ENCODE results near the gene SRPK3.

The SRPK3 gene, protein sequence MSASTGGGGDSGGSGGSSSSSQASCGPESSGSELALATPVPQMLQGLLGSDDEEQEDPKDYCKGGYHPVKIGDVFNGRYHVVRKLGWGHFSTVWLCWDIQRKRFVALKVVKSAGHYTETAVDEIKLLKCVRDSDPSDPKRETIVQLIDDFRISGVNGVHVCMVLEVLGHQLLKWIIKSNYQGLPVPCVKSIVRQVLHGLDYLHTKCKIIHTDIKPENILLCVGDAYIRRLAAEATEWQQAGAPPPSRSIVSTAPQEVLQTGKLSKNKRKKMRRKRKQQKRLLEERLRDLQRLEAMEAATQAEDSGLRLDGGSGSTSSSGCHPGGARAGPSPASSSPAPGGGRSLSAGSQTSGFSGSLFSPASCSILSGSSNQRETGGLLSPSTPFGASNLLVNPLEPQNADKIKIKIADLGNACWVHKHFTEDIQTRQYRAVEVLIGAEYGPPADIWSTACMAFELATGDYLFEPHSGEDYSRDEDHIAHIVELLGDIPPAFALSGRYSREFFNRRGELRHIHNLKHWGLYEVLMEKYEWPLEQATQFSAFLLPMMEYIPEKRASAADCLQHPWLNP

DNA sequence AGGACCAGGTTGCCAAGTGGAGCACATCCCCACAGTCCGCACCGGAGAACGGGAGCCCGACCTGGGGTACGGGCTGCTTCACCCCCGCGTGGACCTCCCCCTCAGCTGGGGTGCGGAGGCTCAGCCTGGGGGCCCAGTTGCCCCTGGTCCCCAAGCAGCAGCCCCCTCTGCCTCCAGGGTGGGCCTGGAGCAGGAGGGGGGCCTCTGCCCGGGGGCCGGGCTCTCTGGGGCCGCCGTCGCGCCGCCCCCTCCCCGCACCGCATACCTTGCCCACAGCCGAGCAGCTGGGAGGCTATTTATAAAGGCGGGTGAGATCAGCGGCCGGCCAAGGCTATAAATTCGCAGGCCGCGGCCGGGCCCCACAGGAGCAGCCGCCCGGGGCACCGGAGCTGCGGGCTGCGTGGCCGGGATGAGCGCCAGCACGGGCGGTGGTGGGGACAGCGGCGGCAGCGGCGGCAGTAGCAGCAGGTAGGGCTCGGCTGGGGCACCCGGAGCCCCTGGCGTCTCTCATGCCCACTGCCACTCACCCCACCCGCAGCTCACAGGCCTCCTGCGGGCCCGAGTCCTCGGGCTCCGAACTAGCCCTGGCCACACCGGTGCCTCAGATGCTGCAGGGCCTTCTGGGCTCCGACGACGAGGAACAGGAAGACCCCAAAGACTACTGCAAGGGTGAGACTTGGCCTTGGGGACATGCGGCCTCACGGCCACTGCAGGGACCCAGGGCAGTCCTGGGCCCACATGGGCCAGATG, at the start of gene SRPK3:
Gene SRPK3 (plus strand): TSS at position 364 of the 750 bp plus-strand sequence. CDS start 46 bp downstream, at position 410.
- H3K4me3 ChIP-seq (ENCODE audit: low read depth in 1 of 2, low read length in 2 of 2): no peak within 1 kb of the TSS
- H3K9me3 ChIP-seq (ENCODE audit: control insufficient read depth in 1 of 2, low read length in 2 of 2): no peaks in the 10 kb centered on the region
- H3K27ac ChIP-seq (ENCODE audit: low read length): no peak within 1 kb of the TSS
- peaks cover 0 to 5% of the 10 kb centered on the region in 2 donors for H3K36me3 ChIP-seq (ENCODE audit: control insufficient read depth in 1 of 2, insufficient read depth in 2 of 2, low read length in 2 of 2)
- no peaks in the 10 kb centered on the region for H3K27me3 ChIP-seq (ENCODE audit: low read depth, low read length)
- peaks cover 0 to 17% of the 10 kb centered on the region in 2 donors for H3K4me1 ChIP-seq (ENCODE audit: control insufficient read depth in 1 of 2, insufficient read depth in 2 of 2, low read length in 2 of 2)

DNA sequence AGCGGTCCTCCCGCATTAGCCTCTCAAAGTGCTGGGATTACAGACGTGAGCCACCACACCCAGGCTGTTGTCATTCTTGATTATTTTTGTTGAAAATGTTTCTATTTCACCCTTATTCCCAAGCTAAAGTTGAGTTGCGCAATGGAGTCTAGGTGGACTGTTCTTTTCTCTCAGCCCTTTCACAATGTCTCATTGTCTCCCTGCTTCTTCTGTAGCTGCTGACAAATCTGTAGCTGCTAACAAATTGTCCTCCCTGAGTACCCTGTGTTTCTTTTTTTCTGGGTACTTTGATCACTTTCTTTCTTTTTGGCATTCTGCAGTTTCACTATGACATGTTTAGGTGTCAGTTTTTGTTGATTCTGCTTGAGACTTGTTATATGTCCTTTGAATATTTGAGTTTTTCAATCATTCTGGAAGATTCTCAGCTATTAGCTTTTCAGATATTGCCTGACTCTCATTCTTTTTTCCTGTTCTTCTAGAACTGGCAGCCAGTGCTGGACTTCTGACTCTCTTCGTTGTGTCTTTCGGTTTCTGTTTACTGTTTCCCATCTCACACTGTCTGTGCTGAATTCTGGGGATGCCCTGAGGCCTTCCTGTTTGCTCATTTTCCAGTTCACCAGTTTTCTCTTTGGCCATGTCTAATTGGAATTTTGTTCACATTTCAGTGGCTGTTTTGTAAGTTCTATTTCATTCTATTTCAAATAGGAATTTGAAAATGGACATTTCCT, 49.6 kb upstream of the SRPK3 start:
- Histone ChIP-seq H3K4me3 (ENCODE audit: low read depth in 1 of 2, low read length in 2 of 2) (no peak overlapping the region), H3K36me3 (ENCODE audit: control insufficient read depth in 1 of 2, insufficient read depth in 2 of 2, low read length in 2 of 2) (peaks cover 0 to 4% of the 10 kb centered on the region in 2 donors), H3K9me3 (ENCODE audit: control insufficient read depth in 1 of 2, low read length in 2 of 2) (no peaks in the 10 kb centered on the region), H3K4me1 (ENCODE audit: control insufficient read depth in 1 of 2, insufficient read depth in 2 of 2, low read length in 2 of 2) (peaks cover 6 to 27% of the 10 kb centered on the region in 2 donors), H3K27ac (ENCODE audit: low read length) (no peak overlapping the region), H3K27me3 (ENCODE audit: low read depth, low read length) (no peaks in the 10 kb centered on the region)

DNA sequence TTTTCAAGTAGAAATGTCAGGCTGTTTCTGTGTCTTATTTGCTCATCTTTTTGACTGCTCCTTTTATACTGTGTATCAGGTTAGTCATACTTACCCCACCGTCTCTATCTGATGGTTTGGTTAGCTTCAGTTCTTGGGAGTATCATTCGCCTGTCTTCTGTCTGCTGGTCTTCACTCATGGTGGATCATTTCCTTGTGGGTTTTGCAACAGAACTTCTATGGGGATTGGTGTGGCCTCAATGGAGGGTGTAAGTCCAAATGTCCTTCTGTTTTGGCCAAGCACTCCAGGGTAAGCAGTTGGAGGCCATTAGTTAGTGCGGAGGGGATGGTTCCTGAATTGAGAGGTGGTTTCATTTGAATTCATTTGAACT, 49.0 kb upstream of the SRPK3 start:
- Histone ChIP-seq H3K9me3 (ENCODE audit: control insufficient read depth in 1 of 2, low read length in 2 of 2) (no peaks in the 10 kb centered on the region), H3K4me3 (ENCODE audit: low read depth in 1 of 2, low read length in 2 of 2) (no peak overlapping the region), H3K36me3 (ENCODE audit: control insufficient read depth in 1 of 2, insufficient read depth in 2 of 2, low read length in 2 of 2) (peaks cover 0 to 9% of the 10 kb centered on the region in 2 donors), H3K4me1 (ENCODE audit: control insufficient read depth in 1 of 2, insufficient read depth in 2 of 2, low read length in 2 of 2) (peaks cover 6 to 21% of the 10 kb centered on the region in 2 donors), H3K27ac (ENCODE audit: low read length) (no peak overlapping the region), H3K27me3 (ENCODE audit: low read depth, low read length) (no peaks in the 10 kb centered on the region)

DNA sequence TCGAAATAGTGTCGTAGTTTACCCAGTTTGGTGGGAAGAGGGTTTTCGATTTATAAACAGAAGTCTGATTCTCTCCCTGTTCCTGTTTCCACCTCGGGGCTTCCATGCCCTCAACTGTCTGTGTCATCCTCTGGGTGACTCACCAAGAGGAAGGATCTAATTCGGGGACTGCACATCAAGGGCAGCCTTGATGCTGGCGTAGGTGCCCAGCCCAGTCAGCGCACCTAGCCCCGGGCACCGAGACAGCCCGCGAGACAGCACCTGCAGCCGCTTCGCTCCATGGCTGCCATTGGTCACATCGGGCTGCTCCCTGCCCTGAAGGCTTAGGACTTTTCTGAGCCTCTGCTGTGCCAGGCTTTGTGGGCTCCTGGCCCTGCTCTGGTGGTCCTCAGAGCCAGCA, 48.4 kb upstream of the SRPK3 start:
- Histone ChIP-seq H3K36me3 (ENCODE audit: control insufficient read depth in 1 of 2, insufficient read depth in 2 of 2, low read length in 2 of 2) (peaks cover 0 to 9% of the 10 kb centered on the region in 2 donors), H3K27me3 (ENCODE audit: low read depth, low read length) (no peaks in the 10 kb centered on the region), H3K4me3 (ENCODE audit: low read depth in 1 of 2, low read length in 2 of 2) (no peak overlapping the region), H3K4me1 (ENCODE audit: control insufficient read depth in 1 of 2, insufficient read depth in 2 of 2, low read length in 2 of 2) (peaks cover 3 to 15% of the 10 kb centered on the region in 2 donors), H3K9me3 (ENCODE audit: control insufficient read depth in 1 of 2, low read length in 2 of 2) (no peaks in the 10 kb centered on the region), H3K27ac (ENCODE audit: low read length) (no peak overlapping the region)

DNA sequence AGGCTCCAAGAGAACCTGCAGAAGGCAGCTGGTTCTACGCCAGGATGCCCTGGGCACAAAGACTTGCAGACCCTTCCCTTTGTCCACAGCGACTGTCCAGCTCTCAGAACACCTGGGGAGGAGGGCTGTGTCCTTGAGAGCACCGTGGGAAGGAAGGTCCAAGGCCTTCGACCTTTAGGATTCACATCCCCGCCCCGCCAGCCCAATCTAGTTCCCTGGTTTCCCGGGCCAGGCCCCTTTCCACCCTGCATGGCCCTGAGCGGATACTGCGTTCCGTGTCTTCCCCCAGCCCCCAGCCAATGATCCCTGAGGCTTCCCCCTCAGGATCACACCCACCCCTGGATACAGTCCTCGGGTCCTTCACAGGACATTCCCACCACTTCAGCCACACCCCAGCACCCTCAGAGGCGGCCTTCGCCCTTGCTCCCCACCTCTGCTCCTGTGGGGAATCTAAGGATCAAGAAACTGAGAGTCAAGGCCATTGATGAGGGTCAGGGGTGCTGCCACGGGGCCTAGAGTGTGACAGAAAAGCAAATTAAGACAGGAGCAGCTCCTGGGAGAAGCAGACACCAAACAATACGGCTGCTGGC, 47.1 kb upstream of the SRPK3 start:
- H3K36me3 ChIP-seq (ENCODE audit: control insufficient read depth in 1 of 2, insufficient read depth in 2 of 2, low read length in 2 of 2): peaks cover 0 to 9% of the 10 kb centered on the region in 2 donors
- H3K9me3 ChIP-seq (ENCODE audit: control insufficient read depth in 1 of 2, low read length in 2 of 2): no peaks in the 10 kb centered on the region
- H3K4me3 ChIP-seq (ENCODE audit: low read depth in 1 of 2, low read length in 2 of 2): no peak overlapping the region
- peaks cover 0 to 3% of the 10 kb centered on the region in 2 donors for H3K4me1 ChIP-seq (ENCODE audit: control insufficient read depth in 1 of 2, insufficient read depth in 2 of 2, low read length in 2 of 2)
- no peak overlapping the region for H3K27ac ChIP-seq (ENCODE audit: low read length)
- H3K27me3 ChIP-seq (ENCODE audit: low read depth, low read length): no peaks in the 10 kb centered on the region

DNA sequence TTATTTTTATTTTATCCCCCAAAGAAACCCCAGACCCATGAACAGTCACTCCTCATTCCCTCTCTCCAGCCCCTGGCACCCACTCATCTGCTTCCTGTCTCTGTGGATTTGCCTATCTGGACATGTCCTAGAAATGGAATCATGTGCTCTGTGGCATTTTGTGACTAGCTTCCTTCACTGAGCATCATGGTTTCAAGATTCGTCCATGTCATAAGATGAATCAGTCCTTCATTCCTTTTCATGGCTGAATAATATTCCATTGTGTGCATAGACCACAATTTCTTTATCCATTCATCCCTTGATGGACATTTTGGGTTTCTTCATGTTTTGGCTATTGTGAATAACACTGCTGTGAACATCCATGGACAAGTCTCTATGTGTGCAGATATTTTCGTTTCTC, 46.0 kb upstream of the SRPK3 start:
- H3K4me1 ChIP-seq (ENCODE audit: control insufficient read depth in 1 of 2, insufficient read depth in 2 of 2, low read length in 2 of 2): no peaks in the 10 kb centered on the region
- no peaks in the 10 kb centered on the region for H3K27me3 ChIP-seq (ENCODE audit: low read depth, low read length)
- no peak overlapping the region for H3K27ac ChIP-seq (ENCODE audit: low read length)
- H3K9me3 ChIP-seq (ENCODE audit: control insufficient read depth in 1 of 2, low read length in 2 of 2): no peaks in the 10 kb centered on the region
- H3K36me3 ChIP-seq (ENCODE audit: control insufficient read depth in 1 of 2, insufficient read depth in 2 of 2, low read length in 2 of 2): peaks cover 0 to 9% of the 10 kb centered on the region in 2 donors
- H3K4me3 ChIP-seq (ENCODE audit: low read depth in 1 of 2, low read length in 2 of 2): no peak overlapping the region

DNA sequence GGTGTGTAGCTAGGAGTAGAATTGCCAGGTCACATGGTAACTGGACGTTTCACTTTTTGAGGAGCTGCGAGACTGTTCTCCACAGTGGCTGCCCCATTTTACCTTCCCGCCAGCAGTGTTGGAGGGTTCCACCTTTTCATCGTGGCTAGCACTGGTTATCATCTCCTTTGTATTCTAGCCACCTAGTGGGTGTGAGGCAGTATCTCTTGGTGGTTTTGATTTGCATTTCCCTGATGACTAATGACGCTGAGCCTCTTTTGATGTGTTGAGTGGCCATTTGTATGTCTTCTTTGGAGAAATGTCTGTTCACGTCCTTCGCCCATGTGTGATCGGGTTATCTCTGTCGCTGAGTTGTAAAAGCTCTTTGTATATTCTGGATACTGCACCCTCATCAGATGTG, 45.6 kb upstream of the SRPK3 start:
- Histone ChIP-seq H3K4me3 (ENCODE audit: low read depth in 1 of 2, low read length in 2 of 2) (no peak overlapping the region), H3K27me3 (ENCODE audit: low read depth, low read length) (no peaks in the 10 kb centered on the region), H3K27ac (ENCODE audit: low read length) (no peak overlapping the region), H3K36me3 (ENCODE audit: control insufficient read depth in 1 of 2, insufficient read depth in 2 of 2, low read length in 2 of 2) (peaks cover 0 to 9% of the 10 kb centered on the region in 2 donors), H3K9me3 (ENCODE audit: control insufficient read depth in 1 of 2, low read length in 2 of 2) (no peaks in the 10 kb centered on the region), H3K4me1 (ENCODE audit: control insufficient read depth in 1 of 2, insufficient read depth in 2 of 2, low read length in 2 of 2) (no peaks in the 10 kb centered on the region)

DNA sequence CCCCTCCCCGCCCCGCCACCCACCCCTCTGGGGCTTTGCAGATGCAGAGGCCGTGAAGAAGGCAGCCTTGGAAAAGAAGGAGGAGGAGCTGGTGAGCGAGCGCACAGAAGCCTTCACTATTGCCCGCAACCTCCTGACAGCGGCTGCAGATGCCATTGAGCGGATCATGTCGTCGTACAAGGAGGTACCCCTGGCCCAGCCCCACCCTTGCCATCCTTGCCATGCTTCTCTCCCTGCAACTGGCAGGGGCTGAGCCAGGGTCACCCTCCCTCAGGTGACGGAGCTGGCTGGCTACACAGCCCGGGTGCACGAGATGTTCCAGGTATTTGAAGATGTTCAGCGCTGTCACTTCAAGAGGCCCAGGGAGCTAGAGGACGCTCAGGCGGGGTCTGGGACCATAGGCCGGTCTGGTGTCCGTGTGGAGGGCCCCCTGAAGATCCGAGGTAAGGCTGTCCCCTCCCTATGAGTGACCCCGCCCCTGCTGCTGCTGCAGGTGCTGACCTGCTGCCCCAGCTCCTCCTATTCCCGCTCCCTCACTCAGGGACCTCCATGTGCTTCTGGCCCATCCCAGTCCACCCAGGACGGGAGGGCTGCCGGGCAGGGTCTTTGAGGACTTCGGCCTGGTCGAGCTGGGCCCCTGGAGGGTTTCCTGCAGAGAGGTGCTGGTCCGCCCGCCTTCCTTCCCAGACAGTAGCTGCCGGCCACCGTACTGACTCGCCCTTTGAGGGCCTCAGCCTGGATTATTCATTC, 44.6 kb upstream of the SRPK3 start:
- Histone ChIP-seq H3K9me3 (ENCODE audit: control insufficient read depth in 1 of 2, low read length in 2 of 2) (no peaks in the 10 kb centered on the region), H3K4me1 (ENCODE audit: control insufficient read depth in 1 of 2, insufficient read depth in 2 of 2, low read length in 2 of 2) (no peaks in the 10 kb centered on the region), H3K4me3 (ENCODE audit: low read depth in 1 of 2, low read length in 2 of 2) (no peak overlapping the region), H3K27ac (ENCODE audit: low read length) (no peak overlapping the region), H3K36me3 (ENCODE audit: control insufficient read depth in 1 of 2, insufficient read depth in 2 of 2, low read length in 2 of 2) (peaks cover 0 to 9% of the 10 kb centered on the region in 2 donors), H3K27me3 (ENCODE audit: low read depth, low read length) (no peaks in the 10 kb centered on the region)

DNA sequence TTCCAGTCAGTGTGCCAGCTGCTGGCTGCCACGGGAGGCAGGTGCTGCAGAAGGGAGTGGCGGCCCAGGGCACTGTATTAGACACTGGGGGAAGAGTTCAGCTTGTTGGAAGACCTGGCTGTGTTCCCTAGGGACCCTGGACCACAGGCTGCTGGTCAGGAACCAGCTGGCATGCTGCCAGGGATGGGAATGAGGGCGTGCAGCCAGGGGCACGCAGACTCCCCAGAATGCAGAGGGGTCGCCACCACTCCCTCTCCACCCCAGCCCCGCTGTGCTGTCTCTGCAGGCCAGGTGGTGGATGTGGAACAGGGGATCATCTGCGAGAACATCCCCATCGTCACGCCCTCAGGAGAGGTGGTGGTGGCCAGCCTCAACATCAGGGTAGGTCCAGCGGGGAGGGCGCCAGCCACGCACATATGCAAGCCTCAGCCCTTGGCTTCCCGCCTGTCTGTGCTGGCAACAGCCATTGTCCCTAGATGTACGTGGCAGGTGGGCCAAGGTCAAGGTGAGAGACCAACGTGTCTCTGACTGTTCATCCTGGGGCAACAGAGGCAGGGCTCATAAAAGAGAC, 43.9 kb upstream of the SRPK3 start:
- no peak overlapping the region for H3K27ac ChIP-seq (ENCODE audit: low read length)
- H3K36me3 ChIP-seq (ENCODE audit: control insufficient read depth in 1 of 2, insufficient read depth in 2 of 2, low read length in 2 of 2): peaks cover 0 to 6% of the 10 kb centered on the region in 2 donors
- no peaks in the 10 kb centered on the region for H3K9me3 ChIP-seq (ENCODE audit: control insufficient read depth in 1 of 2, low read length in 2 of 2)
- H3K4me3 ChIP-seq (ENCODE audit: low read depth in 1 of 2, low read length in 2 of 2): no peak overlapping the region
- H3K4me1 ChIP-seq (ENCODE audit: control insufficient read depth in 1 of 2, insufficient read depth in 2 of 2, low read length in 2 of 2): no peaks in the 10 kb centered on the region
- H3K27me3 ChIP-seq (ENCODE audit: low read depth, low read length): no peaks in the 10 kb centered on the region

DNA sequence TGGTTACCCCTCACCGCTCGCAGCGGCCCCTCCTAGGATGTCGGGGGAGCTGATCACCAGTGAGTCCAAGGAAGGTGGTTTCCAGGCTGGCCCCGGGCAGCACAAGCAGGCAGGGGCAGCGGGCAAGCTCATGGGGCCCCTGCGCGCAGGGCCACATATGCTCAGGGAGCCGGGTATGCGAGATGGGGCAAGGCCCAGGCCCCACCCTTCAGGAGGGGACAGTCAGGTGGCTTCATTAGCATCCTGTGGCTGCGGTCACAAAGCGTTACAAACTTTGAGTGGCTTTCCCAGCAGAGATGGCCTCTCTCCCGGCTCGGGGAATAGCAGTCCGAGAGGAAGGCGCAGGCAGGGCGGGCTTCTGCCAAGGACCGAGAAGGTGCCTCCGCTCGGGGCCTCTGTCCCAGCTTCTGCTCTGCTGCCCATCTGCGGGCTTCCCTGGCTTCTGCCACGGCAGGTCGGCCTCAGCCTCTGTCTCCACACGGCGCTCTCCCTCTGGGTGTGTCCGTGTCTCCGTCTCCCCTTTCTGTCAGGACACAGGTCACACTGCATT, 42.7 kb upstream of the SRPK3 start:
- Histone ChIP-seq H3K27ac (ENCODE audit: low read length) (no peak overlapping the region), H3K9me3 (ENCODE audit: control insufficient read depth in 1 of 2, low read length in 2 of 2) (no peaks in the 10 kb centered on the region), H3K36me3 (ENCODE audit: control insufficient read depth in 1 of 2, insufficient read depth in 2 of 2, low read length in 2 of 2) (peaks cover 0 to 6% of the 10 kb centered on the region in 2 donors), H3K27me3 (ENCODE audit: low read depth, low read length) (no peaks in the 10 kb centered on the region), H3K4me1 (ENCODE audit: control insufficient read depth in 1 of 2, insufficient read depth in 2 of 2, low read length in 2 of 2) (no peaks in the 10 kb centered on the region), H3K4me3 (ENCODE audit: low read depth in 1 of 2, low read length in 2 of 2) (no peak overlapping the region)

Data from muscle layer of duodenum (tissue), 2 donors.